ENCODE data around the gene NFYA. TPM values are rescaled to one million over a fixed set of nuclear protein-coding genes. Genes with fewer than 3 reads are reported as not detected.

NFYA gene
- total RNA-seq, 1 experiment from 2014 or later: 34.7 TPM

- ChIA-PET CTCF (no interaction called here), POLR2A (no interaction called here)
- no peak for ATAC-seq
- Histone ChIP-seq H3K4me3 (ENCODE audit: low read depth in 2 of 2, low read length in 2 of 2) (no peak overlapping the region), H3K27ac (ENCODE audit: low read length) (no peak overlapping the region), H3K9me3 (ENCODE audit: control insufficient read depth, insufficient read depth, low read depth, low read length) (no peaks in the 10 kb centered on the region), H3K4me1 (ENCODE audit: control insufficient read depth, insufficient read depth, low read length) (no peaks in the 10 kb centered on the region), H3K36me3 (ENCODE audit: control insufficient read depth, insufficient read depth, low read length) (no peaks in the 10 kb centered on the region), H3K27me3 (ENCODE audit: control insufficient read depth, insufficient read depth, low read length) (no peaks in the 10 kb centered on the region)
- no TSS peak for BruUV-seq (replicated peaks)
- DNase-seq (ENCODE audit: low read depth, low spot score): no peak
- TF ChIP-seq POLR2AphosphoS5 (IDR thresholded peaks at IDR 0.05; ENCODE audit: low read depth, low read length) (no peak), CTCF (IDR thresholded peaks at IDR 0.05) (no peak), REST (IDR thresholded peaks at IDR 0.05; ENCODE audit: insufficient read depth in 1 of 2, low read depth in 2 of 2, low read length in 1 of 2) (no peak), TCF7L2 (IDR thresholded peaks at IDR 0.05; ENCODE audit: low read depth, low read length) (no peak), SIN3A (IDR thresholded peaks at IDR 0.05; ENCODE audit: borderline replicate concordance, insufficient read depth, low read depth, low read length) (no peak)
- intact Hi-C loops (cut with micrococcal nuclease; ENCODE audit: unreplicated experiment): no loop called here
- in situ Hi-C loops (cut with HindIII; ENCODE audit: low pct_unique_long_range_greater_than_20kb, low sequenced_read_pairs): no loop called here
These were observed 50.1 kb downstream of the NFYA start for GRCh38 chr6:41122918-41123317.

GRCh38 chr6:41125282-41125681, 52.5 kb downstream of the NFYA start:
- no peaks in the 10 kb centered on the region for H3K36me3 ChIP-seq (ENCODE audit: control insufficient read depth, insufficient read depth, low read length)
- no peaks in the 10 kb centered on the region for H3K9me3 ChIP-seq (ENCODE audit: control insufficient read depth, insufficient read depth, low read depth, low read length)
- ChIA-PET POLR2A (no interaction called here), CTCF (no interaction called here)
- ATAC-seq (no peak), DNase-seq (ENCODE audit: low read depth, low spot score) (no peak)
- TF ChIP-seq REST (IDR thresholded peaks at IDR 0.05; ENCODE audit: insufficient read depth in 1 of 2, low read depth in 2 of 2, low read length in 1 of 2) (no peak), POLR2AphosphoS5 (IDR thresholded peaks at IDR 0.05; ENCODE audit: low read depth, low read length) (no peak), SIN3A (IDR thresholded peaks at IDR 0.05; ENCODE audit: borderline replicate concordance, insufficient read depth, low read depth, low read length) (no peak), CTCF (IDR thresholded peaks at IDR 0.05) (no peak), TCF7L2 (IDR thresholded peaks at IDR 0.05; ENCODE audit: low read depth, low read length) (no peak)
- H3K4me3 ChIP-seq (ENCODE audit: low read depth in 2 of 2, low read length in 2 of 2): no peak overlapping the region
- intact Hi-C loops (cut with micrococcal nuclease; ENCODE audit: unreplicated experiment) (no loop called here), in situ Hi-C loops (cut with HindIII; ENCODE audit: low pct_unique_long_range_greater_than_20kb, low sequenced_read_pairs) (no loop called here)
- no peak overlapping the region for H3K27ac ChIP-seq (ENCODE audit: low read length)
- no peaks in the 10 kb centered on the region for H3K27me3 ChIP-seq (ENCODE audit: control insufficient read depth, insufficient read depth, low read length)
- no TSS peak for BruUV-seq (replicated peaks)
- H3K4me1 ChIP-seq (ENCODE audit: control insufficient read depth, insufficient read depth, low read length): no peaks in the 10 kb centered on the region

Measured in Panc1 (cell line).